Cardiac septum (tissue), 1 donor: ENCODE results near the gene STRAP. TPM values are rescaled to one million over a fixed set of nuclear protein-coding genes. Genes with fewer than 3 reads are reported as not detected.

Source experiments
- total RNA-seq: library from RNA; stranded (reverse); fragmentation: NEBNext Ultra II Directional; extraction: Animal tissue kit (Norgen Biotek cat#: 25700); gene quantifications from one replicate; pipeline ENCODE4 v1.2.1, GENCODE V29; 2021
- donor health status: DM: no; HTN: no; CAD: no.

Gene STRAP
- total RNA-seq, 1 donor from 2014 or later, result 102 TPM

Other genes starting within 250 kb of the STRAP start
- gene EPS8, start 93.0 kb upstream of the STRAP start, total RNA-seq, result 21.2 TPM
- gene DERA, start 28.9 kb downstream of the STRAP start, total RNA-seq, result 19.4 TPM